GM12801 (cell line): Measurements from ENCODE around the gene ZSWIM6.

Experiments used
- CTCF ChIP-seq: IDR thresholded peaks from one replicate; pipeline ENCODE4 v1.5.1; 2011; ENCODE audit warnings: control low read depth; ENCODE audit not compliant: insufficient read length; ENCODE audit errors: extremely low read depth

The ZSWIM6 gene

GRCh38 chr5:61489574-61489973 lies 157.5 kb downstream of the ZSWIM6 start:
- no peak for TF ChIP-seq CTCF

GRCh38 chr5:61491861-61492260 lies 159.8 kb downstream of the ZSWIM6 start:
- TF ChIP-seq CTCF = no peak

- no peak for TF ChIP-seq CTCF
Observed at GRCh38 chr5:61493973-61494372, 161.9 kb downstream of the ZSWIM6 start.

- no peak for TF ChIP-seq CTCF
Observed at GRCh38 chr5:61496446-61496845, 164.4 kb downstream of the ZSWIM6 start.

- TF ChIP-seq CTCF = no peak
Observed at GRCh38 chr5:61496860-61497259, 164.8 kb downstream of the ZSWIM6 start.

- TF ChIP-seq CTCF = no peak
Observed at GRCh38 chr5:61498121-61498520, 166.1 kb downstream of the ZSWIM6 start.

- TF ChIP-seq CTCF = no peak
Observed at GRCh38 chr5:61501971-61502370, 169.9 kb downstream of the ZSWIM6 start.
